Colonic mucosa (tissue), 4 donors: ENCODE data around the gene OCIAD2. TPM values are rescaled to one million over a fixed set of nuclear protein-coding genes. Genes with fewer than 3 reads are reported as not detected.
"Not testable (repeated sequence)": the region's sequence is repeated elsewhere in the genome, so short reads cannot be mapped to it uniquely, and the experiment has no call there.

Experiments used
- DNase-seq: peaks from one replicate; pipeline ENCODE4 v3.0.0-alpha.2; 2020
- H3K27ac ChIP-seq: fragments of 200-600 bp; one replicate; pipeline ENCODE4 v1.8.0; 2021
- H3K27me3 ChIP-seq: fragments of 200-600 bp; one replicate; pipeline ENCODE4 v1.8.0; 2021
- H3K36me3 ChIP-seq: fragments of 200-600 bp; one replicate; pipeline ENCODE4 v1.8.0; 2021
- H3K4me1 ChIP-seq: fragments of 200-600 bp; one replicate; pipeline ENCODE4 v1.8.0; 2021; ENCODE audit warnings: mild to moderate bottlenecking
- H3K4me3 ChIP-seq: fragments of 200-600 bp; one replicate; pipeline ENCODE4 v1.8.0; 2021
- H3K9ac ChIP-seq, 2 donors: one replicate each; pipeline ENCODE4 v1.7.0; 2013; ENCODE audit warnings: control low read depth in 2 of 2, low read depth in 2 of 2, low read length in 2 of 2
- H3K9me3 ChIP-seq: fragments of 200-600 bp; one replicate; pipeline ENCODE4 v1.8.0; 2021
- intact Hi-C: fragments of 100-400 bp; cut with DNase I; formaldehyde crosslinking; loops from one replicate; pipeline ENCODE4 v1.14.1; 2022
- total RNA-seq, 2 donors: library from RNA; stranded (reverse); fragmentation: NEBNext Ultra II Directional in 1 of 2; extraction: Animal tissue kit (Norgen Biotek cat#: 25700) in 1 of 2; gene quantifications; one replicate each; pipeline ENCODE4 v1.2.1, GENCODE V29; 2021
- TF ChIP-seq, protein P1 (sequence below): fragments of 200-600 bp; IDR thresholded peaks from one replicate; pipeline ENCODE4 v1.8.0; 2022; ENCODE audit warnings: antibody characterized with exemption, mild to moderate bottlenecking
- donor health status: healthy.
- donor health status: DM: no; HTN: no; CAD: no.
- donor health status: DM: no; HTN: no; CAD: no.

The OCIAD2 gene
- total RNA-seq, 2 donors from 2014 or later, result 55.7 to 124 TPM

DNA sequence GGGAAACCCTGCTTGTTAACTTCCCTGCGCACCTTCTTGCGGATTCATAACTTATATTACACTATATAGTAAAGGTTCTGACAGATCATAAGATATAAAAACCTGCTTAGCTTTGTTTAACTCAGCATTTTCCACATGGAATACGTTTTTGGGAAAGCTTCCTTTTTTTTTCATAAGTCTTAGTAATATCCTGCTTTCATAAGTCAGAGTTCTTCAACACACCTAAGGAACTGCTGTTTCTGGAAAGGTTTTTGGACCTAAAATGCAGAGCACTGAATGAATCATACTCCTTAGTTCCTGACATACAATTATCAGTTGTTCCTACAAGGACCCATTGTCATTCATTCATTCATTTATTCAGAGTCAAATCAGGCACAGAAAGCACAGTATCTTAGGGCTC is 32.3 kb upstream of the OCIAD2 start:
- no peaks in the 10 kb centered on the region for H3K36me3 ChIP-seq
- H3K9me3 ChIP-seq, result no peaks in the 10 kb centered on the region
- H3K27me3 ChIP-seq, result no peaks in the 10 kb centered on the region
- H3K9ac ChIP-seq, result no peak overlapping the region
- H3K27ac ChIP-seq, result no peak overlapping the region
- intact Hi-C loops, result no loop called here
- H3K4me1 ChIP-seq, result no peaks in the 10 kb centered on the region
- TF ChIP-seq, protein P1, sequence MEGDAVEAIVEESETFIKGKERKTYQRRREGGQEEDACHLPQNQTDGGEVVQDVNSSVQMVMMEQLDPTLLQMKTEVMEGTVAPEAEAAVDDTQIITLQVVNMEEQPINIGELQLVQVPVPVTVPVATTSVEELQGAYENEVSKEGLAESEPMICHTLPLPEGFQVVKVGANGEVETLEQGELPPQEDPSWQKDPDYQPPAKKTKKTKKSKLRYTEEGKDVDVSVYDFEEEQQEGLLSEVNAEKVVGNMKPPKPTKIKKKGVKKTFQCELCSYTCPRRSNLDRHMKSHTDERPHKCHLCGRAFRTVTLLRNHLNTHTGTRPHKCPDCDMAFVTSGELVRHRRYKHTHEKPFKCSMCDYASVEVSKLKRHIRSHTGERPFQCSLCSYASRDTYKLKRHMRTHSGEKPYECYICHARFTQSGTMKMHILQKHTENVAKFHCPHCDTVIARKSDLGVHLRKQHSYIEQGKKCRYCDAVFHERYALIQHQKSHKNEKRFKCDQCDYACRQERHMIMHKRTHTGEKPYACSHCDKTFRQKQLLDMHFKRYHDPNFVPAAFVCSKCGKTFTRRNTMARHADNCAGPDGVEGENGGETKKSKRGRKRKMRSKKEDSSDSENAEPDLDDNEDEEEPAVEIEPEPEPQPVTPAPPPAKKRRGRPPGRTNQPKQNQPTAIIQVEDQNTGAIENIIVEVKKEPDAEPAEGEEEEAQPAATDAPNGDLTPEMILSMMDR, result no peak
- DNase-seq, result no peak
- no peak overlapping the region for H3K4me3 ChIP-seq

DNA sequence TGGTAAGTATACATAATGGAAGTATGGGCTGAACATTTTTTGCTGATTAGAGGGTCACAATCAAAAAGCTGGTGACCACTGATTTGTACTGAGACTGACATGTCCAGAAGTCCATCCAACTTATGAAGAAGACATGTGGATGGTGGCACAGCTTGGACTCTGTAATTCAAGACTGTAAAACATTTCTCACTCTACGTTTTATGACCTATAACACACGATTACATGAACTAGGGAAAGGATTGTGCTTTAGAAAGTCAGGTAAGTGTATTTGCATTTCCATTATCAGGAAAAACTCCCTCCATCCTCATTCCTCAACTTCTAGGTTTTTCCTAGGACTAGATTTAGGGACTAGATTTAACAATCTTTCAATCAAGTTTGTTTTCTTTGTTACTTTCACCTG is 30.5 kb upstream of the OCIAD2 start:
- H3K9me3 ChIP-seq, result no peaks in the 10 kb centered on the region
- H3K27me3 ChIP-seq, result no peaks in the 10 kb centered on the region
- DNase-seq, result no peak
- no peaks in the 10 kb centered on the region for H3K4me1 ChIP-seq
- TF ChIP-seq, protein P1, result no peak
- H3K36me3 ChIP-seq, result no peaks in the 10 kb centered on the region
- no peak overlapping the region for H3K4me3 ChIP-seq
- no peak overlapping the region for H3K9ac ChIP-seq
- H3K27ac ChIP-seq, result no peak overlapping the region
- intact Hi-C loops, result no loop called here

DNA sequence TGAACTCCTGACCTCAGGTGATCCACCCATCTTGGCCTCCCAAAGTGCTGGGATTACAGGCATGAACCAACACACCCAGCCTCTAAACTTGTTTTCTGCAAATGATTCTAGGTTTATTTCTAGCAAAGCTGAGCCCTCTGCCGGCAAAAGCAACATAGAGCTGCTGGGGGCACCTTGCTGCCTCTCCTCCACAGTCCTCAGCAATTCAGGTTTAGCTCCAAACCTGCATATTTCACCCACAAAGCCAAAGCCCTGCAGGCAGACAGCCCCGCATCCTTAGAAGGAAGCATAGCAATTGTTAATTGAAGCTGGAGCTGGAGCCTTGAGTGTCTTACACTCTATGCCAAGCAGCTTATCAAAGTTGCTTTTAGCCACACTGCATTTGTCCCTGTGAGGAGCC is 24.9 kb upstream of the OCIAD2 start:
- no peaks in the 10 kb centered on the region for H3K36me3 ChIP-seq
- H3K4me3 ChIP-seq, result no peak overlapping the region
- no peaks in the 10 kb centered on the region for H3K9me3 ChIP-seq
- intact Hi-C loops, result no loop called here
- H3K9ac ChIP-seq, result no peak overlapping the region
- H3K4me1 ChIP-seq, result no peaks in the 10 kb centered on the region
- TF ChIP-seq, protein P1, result no peak
- no peak for DNase-seq
- no peaks in the 10 kb centered on the region for H3K27me3 ChIP-seq
- H3K27ac ChIP-seq, result no peak overlapping the region

DNA sequence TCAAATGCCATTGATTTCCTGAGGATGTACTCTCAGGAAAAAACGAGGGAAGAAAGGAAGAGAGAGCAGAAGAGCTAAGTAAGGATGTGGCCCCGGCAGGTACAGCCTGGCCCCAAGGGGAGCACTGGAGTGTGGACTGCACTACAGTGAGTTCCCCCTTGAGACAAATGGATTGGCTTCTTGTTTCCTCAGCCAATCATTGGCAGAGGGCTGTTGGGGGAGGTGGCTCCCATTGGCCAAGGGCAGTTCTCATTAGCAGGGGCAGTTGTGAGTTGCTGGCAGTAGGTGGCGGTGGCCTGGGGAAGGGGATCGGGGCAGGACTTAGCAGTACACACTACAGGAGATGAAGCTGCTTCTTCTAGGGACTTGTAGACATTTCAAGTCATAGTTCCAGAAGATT is 24.1 kb upstream of the OCIAD2 start:
- no peak for DNase-seq
- intact Hi-C loops, result no loop called here

DNA sequence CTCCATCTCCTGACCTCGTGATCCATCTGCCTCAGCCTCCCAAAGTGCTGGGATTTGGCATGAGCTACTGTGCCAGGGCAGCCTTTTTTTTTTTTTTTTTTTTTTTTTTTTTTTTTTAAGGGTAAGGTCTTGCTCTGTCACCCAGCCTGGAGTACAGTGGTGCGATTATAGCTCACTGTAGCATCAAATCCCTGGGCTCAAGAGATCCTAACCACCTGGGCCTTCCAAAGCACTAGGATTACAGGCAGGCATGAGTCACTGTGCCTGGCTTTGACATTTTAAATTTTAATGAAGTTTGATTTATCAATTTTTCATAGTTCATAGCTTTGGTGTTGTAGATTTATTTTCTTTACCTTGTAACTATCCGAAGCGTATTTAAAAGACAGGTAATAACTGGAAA is 17.8 kb upstream of the OCIAD2 start:
- Histone ChIP-seq H3K4me3 (no peak overlapping the region), H3K9me3 (no peaks in the 10 kb centered on the region), H3K9ac (no peak overlapping the region), H3K36me3 (no peaks in the 10 kb centered on the region), H3K4me1 (no peaks in the 10 kb centered on the region), H3K27ac (no peak overlapping the region), H3K27me3 (no peaks in the 10 kb centered on the region)
- intact Hi-C loops, result no loop called here
- DNase-seq, result no peak
- TF ChIP-seq, protein P1, result no peak

More for the DNA sequence above, 24.1 kb upstream of the OCIAD2 start:
- Histone ChIP-seq H3K27ac (no peak overlapping the region), H3K4me3 (no peak overlapping the region), H3K9ac (no peak overlapping the region), H3K36me3 (no peaks in the 10 kb centered on the region), H3K4me1 (no peaks in the 10 kb centered on the region), H3K9me3 (no peaks in the 10 kb centered on the region), H3K27me3 (no peaks in the 10 kb centered on the region)
- TF ChIP-seq, protein P1, result no peak

DNA sequence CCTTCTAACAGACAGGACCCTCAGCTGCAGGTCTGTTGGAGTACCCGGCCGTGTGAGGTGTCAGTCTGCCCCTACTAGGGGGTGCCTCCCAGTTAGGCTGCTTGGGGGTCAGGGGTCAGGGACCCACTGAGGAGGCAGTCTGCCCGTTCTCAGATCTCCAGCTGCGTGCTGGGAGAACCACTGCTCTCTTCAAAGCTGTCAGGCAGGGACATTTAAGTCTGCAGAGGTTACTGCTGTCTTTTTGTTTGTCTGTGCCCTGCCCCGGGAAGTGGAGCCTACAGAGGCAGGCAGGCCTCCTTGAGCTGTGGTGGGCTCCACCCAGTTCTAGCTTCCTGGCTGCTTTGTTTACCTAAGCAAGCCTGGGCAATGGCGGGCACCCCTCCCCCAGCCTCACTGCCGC is 16.5 kb upstream of the OCIAD2 start:
- H3K36me3 ChIP-seq, H3K27me3 ChIP-seq, H3K27ac ChIP-seq, H3K9me3 ChIP-seq, DNase-seq, H3K4me1 ChIP-seq, H3K4me3 ChIP-seq, H3K9ac ChIP-seq, intact Hi-C loops: not testable (repeated sequence)
